ENCODE results near the gene MTUS2.

DNA sequence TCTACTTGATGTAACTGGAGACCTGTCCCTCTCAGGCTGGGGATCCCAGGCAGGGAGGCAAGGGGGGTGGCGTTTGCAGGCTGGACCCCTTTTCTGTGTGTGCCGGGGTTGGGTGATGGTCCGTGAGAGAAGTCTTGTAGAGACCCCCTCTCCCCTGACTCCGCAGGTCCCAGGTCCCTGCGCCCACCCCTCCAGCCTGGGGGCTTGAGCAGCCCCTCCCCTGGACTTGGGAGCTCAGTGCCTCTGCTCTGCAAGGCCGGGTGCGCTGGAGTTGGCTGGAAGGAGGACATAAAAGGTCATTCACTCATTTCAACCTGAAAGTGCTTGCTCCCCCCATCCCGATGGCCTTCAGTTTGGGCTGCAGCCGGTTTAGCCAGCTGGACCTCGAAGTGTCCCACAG is 685.8 kb downstream of the MTUS2 start:
- TF ChIP-seq POLR2A (IDR thresholded peaks at IDR 0.05) = no peak
- TF ChIP-seq, protein P1, sequence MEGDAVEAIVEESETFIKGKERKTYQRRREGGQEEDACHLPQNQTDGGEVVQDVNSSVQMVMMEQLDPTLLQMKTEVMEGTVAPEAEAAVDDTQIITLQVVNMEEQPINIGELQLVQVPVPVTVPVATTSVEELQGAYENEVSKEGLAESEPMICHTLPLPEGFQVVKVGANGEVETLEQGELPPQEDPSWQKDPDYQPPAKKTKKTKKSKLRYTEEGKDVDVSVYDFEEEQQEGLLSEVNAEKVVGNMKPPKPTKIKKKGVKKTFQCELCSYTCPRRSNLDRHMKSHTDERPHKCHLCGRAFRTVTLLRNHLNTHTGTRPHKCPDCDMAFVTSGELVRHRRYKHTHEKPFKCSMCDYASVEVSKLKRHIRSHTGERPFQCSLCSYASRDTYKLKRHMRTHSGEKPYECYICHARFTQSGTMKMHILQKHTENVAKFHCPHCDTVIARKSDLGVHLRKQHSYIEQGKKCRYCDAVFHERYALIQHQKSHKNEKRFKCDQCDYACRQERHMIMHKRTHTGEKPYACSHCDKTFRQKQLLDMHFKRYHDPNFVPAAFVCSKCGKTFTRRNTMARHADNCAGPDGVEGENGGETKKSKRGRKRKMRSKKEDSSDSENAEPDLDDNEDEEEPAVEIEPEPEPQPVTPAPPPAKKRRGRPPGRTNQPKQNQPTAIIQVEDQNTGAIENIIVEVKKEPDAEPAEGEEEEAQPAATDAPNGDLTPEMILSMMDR (IDR thresholded peaks at IDR 0.05 in 4 of 5, conservative IDR thresholded peaks at IDR 0.05 in 1 of 5) = no peak

Measured in gastrocnemius medialis (tissue), 4 donors.